GM12878 (cell line): Measurements from ENCODE around the gene CLK4. TPM values are rescaled to one million over a fixed set of nuclear protein-coding genes. Genes with fewer than 3 reads are reported as not detected.

ENCODE experiments used
- IRF4 ChIP-seq: IDR thresholded peaks from 2 replicates; pipeline ENCODE4 v1.6.1; 2011; ENCODE audit warnings: low read depth, low read length
- LARP7 ChIP-seq: fragments of 450-650 bp; IDR thresholded peaks from 2 replicates; pipeline ENCODE4 v1.6.1; 2017; ENCODE audit warnings: mild to moderate bottlenecking
- NRF1 ChIP-seq: conservative IDR thresholded peaks from 2 replicates; pipeline ENCODE4 v1.6.1; 2011; ENCODE audit warnings: mild to moderate bottlenecking, low read depth, low read length, improper control_type of control experiment
- RELB ChIP-seq: fragments of 450-650 bp; IDR thresholded peaks from 2 replicates; pipeline ENCODE4 v1.6.1; 2017; ENCODE audit warnings: low read depth, mild to moderate bottlenecking, moderate library complexity
- RFX5 ChIP-seq: IDR thresholded peaks from 2 replicates; pipeline ENCODE4 v1.6.1; 2011; ENCODE audit warnings: low read depth, low read length, improper control_type of control experiment
- TCF3 ChIP-seq: IDR thresholded peaks from 2 replicates; pipeline ENCODE4 v1.6.1; 2012; ENCODE audit warnings: low read depth, mild to moderate bottlenecking, low read length, borderline replicate concordance; ENCODE audit not compliant: insufficient read depth
- YY1 ChIP-seq: IDR thresholded peaks from 2 replicates; pipeline ENCODE4 v1.6.1; 2011; ENCODE audit warnings: low read depth, mild to moderate bottlenecking, low read length
- ZNF207 ChIP-seq: fragments of 450-650 bp; IDR thresholded peaks from 2 replicates; pipeline ENCODE4 v1.6.1; 2014; ENCODE audit warnings: antibody characterized with exemption, mild to moderate bottlenecking, borderline replicate concordance
- polyA plus RNA-seq, 11 experiments: library from polyadenylated mRNA; depleted of rRNA in 4 of 11; unstranded in 6 of 11; stranded (reverse) in 5 of 11; fragments of >200 nt; fragmentation: Nextera tagmentation in 4 of 11; fragmentation: Illumina TruSeq in 1 of 11; extraction: Ambion mirVana in 4 of 11; extraction: Trizol in 1 of 11; gene quantifications; 1 replicate in 1 of 11; 2 replicates in 10 of 11; pipeline versions ENCODE4 v1.2.1 to v1.2.3, GENCODE V29; 2011 to 2016; ENCODE audit warnings: inconsistent platforms in 2 of 11, missing spikeins in 2 of 11, low read depth in 1 of 11
- total RNA-seq, 4 experiments: library from RNA; depleted of rRNA in 3 of 4; stranded (reverse); fragments of >200 nt in 3 of 4; fragmentation: Illumina TruSeq in 1 of 4; extraction: Trizol in 1 of 4; gene quantifications; 2 replicates each; pipeline versions ENCODE4 v1.2.1 to v1.2.3, GENCODE V29; 2013 to 2021
- TF ChIP-seq, protein P1 (sequence below): fragments of 450-650 bp; IDR thresholded peaks from 2 replicates; pipeline ENCODE4 v1.6.1; 2017; ENCODE audit warnings: mild to moderate bottlenecking
- TF ChIP-seq, protein P2 (sequence below): fragments of 450-650 bp; IDR thresholded peaks from 2 replicates; pipeline ENCODE4 v1.6.1; 2016; ENCODE audit warnings: mild to moderate bottlenecking

CLK4 gene
- total and polyA plus RNA-seq, 10 of the 15 experiments (the other 5 are each of a cell fraction or from before 2014, with no cell fraction given): 13.6 to 47.9 (median 19.1) TPM

DNA sequence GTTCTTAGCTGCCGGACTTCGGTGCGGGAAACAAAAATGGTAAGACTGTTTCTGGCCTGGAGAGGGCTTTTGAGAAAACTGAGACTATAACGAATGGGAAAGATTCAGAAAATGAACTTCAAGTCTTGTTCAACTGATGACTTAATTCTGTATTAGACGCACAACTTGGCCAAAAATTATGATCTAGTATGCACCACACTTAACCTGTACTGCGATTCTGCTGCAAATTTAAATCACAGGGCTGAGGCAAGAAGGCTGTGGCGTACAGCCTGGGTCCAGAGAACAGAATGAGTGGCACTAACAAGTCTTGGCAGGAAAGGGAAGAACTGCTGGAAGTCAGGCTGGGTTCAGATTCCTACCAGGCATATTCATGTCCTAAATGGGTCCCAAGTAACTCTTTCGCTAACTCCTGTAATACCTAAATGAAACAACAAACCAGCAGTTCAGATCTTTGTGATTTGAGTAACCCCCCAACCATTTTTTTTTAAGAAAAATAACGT is 35.9 kb downstream of the CLK4 start (continued):
- TF ChIP-seq TCF3 (no peak), RELB (no peak), YY1 (no peak), NRF1 (no peak), LARP7 (no peak), RFX5 (no peak), ZNF207 (no peak), IRF4 (no peak)
- TF ChIP-seq, protein P1, sequence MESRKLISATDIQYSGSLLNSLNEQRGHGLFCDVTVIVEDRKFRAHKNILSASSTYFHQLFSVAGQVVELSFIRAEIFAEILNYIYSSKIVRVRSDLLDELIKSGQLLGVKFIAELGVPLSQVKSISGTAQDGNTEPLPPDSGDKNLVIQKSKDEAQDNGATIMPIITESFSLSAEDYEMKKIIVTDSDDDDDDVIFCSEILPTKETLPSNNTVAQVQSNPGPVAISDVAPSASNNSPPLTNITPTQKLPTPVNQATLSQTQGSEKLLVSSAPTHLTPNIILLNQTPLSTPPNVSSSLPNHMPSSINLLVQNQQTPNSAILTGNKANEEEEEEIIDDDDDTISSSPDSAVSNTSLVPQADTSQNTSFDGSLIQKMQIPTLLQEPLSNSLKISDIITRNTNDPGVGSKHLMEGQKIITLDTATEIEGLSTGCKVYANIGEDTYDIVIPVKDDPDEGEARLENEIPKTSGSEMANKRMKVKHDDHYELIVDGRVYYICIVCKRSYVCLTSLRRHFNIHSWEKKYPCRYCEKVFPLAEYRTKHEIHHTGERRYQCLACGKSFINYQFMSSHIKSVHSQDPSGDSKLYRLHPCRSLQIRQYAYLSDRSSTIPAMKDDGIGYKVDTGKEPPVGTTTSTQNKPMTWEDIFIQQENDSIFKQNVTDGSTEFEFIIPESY: no peak
- TF ChIP-seq, protein P2, sequence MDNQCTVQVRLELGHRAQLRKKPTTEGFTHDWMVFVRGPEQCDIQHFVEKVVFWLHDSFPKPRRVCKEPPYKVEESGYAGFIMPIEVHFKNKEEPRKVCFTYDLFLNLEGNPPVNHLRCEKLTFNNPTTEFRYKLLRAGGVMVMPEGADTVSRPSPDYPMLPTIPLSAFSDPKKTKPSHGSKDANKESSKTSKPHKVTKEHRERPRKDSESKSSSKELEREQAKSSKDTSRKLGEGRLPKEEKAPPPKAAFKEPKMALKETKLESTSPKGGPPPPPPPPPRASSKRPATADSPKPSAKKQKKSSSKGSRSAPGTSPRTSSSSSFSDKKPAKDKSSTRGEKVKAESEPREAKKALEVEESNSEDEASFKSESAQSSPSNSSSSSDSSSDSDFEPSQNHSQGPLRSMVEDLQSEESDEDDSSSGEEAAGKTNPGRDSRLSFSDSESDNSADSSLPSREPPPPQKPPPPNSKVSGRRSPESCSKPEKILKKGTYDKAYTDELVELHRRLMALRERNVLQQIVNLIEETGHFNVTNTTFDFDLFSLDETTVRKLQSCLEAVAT: no peak
